WERI-Rb-1 (cell line): ENCODE measurements around the gene POLR2E.

ENCODE experiments used
- DNase-seq: peaks from one replicate; pipeline ENCODE4 v3.0.0-alpha.2; 2020
- H3K27ac ChIP-seq: fragments of 250-450 bp; sonication (Bioruptor Pico); 2 replicates; pipeline ENCODE4 v1.5.1; 2020; ENCODE audit warnings: mild to moderate bottlenecking, moderate library complexity
- H3K27me3 ChIP-seq: fragments of 250-450 bp; sonication (Bioruptor Pico); 2 replicates; pipeline ENCODE4 v1.5.1; 2021; ENCODE audit warnings: mild to moderate bottlenecking, low read depth, moderate library complexity; ENCODE audit not compliant: insufficient read depth, severe bottlenecking
- H3K36me3 ChIP-seq: fragments of 250-450 bp; sonication (Bioruptor Pico); 2 replicates; pipeline ENCODE4 v1.5.1; 2020; ENCODE audit warnings: mild to moderate bottlenecking, moderate library complexity
- H3K4me3 ChIP-seq: 2 replicates; pipeline ENCODE4 v1.5.1; 2011; ENCODE audit warnings: low read depth, mild to moderate bottlenecking, control low read depth, low read length
- H3K9me3 ChIP-seq: fragments of 250-450 bp; sonication (Bioruptor Pico); 2 replicates; pipeline ENCODE4 v1.5.1; 2021; ENCODE audit warnings: mild to moderate bottlenecking, moderate library complexity; ENCODE audit not compliant: severe bottlenecking
- TF ChIP-seq, protein P1 (sequence below): IDR thresholded peaks from 2 replicates; pipeline ENCODE4 v1.5.1; 2011; ENCODE audit warnings: low read depth, mild to moderate bottlenecking, control low read depth, inconsistent platforms, low read length

The POLR2E gene

DNA sequence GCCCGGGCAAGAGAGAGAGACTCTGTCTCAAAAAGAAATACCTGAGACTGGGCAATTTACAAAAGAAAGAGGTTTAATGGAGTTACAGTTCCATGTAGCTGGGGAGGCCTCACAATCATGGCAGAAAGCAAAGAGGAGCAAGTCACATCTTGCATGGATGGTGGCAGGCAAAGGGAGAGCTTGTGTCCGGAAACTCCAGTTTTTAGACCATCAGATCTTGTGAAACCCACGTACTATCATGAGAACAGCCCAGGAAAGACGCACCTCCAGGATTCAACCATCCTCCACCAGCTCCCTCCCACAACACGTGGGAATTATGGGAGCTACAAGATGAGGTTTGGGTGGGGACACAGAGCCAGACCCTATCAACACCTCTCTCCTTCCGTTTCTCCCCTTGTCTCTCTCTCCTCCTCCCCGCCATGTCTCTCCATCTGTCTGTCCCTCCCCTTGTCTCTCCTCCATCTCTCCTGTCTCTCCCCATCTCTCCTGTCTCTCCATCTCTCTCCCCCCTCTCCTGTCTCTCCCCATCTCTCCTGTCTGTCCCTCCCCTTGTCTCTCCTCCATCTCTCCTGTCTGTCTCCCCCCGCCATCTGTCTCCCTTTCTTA is 10.0 kb downstream of the POLR2E start:
- Histone ChIP-seq H3K9me3 (no peaks in the 10 kb centered on the region), H3K36me3 (peaks cover 50% of the 10 kb centered on the region), H3K4me3 (no peak overlapping the region), H3K27ac (0 out of 2 replicates have a peak overlapping the region, but pooled peaks have one; percentile 37), H3K27me3 (no peaks in the 10 kb centered on the region)
- DNase-seq, result no peak
- TF ChIP-seq, protein P1, sequence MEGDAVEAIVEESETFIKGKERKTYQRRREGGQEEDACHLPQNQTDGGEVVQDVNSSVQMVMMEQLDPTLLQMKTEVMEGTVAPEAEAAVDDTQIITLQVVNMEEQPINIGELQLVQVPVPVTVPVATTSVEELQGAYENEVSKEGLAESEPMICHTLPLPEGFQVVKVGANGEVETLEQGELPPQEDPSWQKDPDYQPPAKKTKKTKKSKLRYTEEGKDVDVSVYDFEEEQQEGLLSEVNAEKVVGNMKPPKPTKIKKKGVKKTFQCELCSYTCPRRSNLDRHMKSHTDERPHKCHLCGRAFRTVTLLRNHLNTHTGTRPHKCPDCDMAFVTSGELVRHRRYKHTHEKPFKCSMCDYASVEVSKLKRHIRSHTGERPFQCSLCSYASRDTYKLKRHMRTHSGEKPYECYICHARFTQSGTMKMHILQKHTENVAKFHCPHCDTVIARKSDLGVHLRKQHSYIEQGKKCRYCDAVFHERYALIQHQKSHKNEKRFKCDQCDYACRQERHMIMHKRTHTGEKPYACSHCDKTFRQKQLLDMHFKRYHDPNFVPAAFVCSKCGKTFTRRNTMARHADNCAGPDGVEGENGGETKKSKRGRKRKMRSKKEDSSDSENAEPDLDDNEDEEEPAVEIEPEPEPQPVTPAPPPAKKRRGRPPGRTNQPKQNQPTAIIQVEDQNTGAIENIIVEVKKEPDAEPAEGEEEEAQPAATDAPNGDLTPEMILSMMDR, result no peak

DNA sequence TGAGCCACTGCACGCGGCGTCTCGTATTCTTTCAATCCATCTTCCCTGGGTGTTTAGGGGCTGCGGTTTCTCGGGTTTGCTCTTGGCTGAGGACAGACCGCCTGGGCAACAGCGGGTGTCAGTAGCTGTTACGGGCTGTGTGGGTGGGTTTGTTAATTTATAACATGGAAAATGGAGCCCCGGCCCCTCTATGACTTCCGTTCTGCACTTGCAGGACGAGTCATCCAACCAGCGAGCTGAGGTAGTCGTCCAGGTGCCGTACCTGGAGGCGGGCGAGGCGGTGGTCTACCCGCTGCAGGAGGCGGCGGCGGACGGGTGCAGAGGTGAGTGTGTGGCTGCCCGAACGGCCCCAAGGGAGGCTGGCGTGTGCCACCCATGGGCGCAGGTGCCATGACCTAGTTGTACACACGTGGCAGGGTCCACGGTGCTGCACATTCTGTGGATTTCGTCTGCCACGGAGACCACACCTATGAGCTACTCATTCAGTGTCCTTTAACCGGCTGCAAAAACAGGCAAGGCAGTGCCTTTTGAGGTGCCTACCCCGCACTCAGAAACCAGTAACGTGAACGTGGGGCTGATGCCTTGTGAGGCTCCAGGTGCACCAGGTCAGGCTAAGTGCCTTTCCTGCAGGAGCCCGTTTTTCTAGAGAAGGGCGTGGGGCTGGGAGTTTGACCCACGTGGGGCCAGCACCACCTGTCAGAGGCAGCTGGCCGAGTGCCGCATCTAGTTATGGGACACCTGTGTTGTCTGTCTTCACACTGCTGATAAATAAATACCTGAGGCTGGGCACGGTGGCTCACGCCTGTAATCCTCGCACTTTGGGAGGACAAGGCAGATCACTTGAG is 10.9 kb downstream of the POLR2E start:
- no peaks in the 10 kb centered on the region for H3K27me3 ChIP-seq
- H3K4me3 ChIP-seq, result no peak overlapping the region
- no peaks in the 10 kb centered on the region for H3K9me3 ChIP-seq
- no peak overlapping the region for H3K27ac ChIP-seq
- TF ChIP-seq, protein P1, result no peak
- no peak for DNase-seq
- H3K36me3 ChIP-seq, result peaks cover 45% of the 10 kb centered on the region

- peaks cover 34% of the 10 kb centered on the region for H3K36me3 ChIP-seq
- H3K9me3 ChIP-seq, result no peaks in the 10 kb centered on the region
- no peak overlapping the region for H3K4me3 ChIP-seq
- H3K27me3 ChIP-seq, result no peaks in the 10 kb centered on the region
- TF ChIP-seq, protein P1, result no peak
- no peak overlapping the region for H3K27ac ChIP-seq
- no peak for DNase-seq
These were observed 12.0 kb downstream of the POLR2E start for GRCh38 chr19:1082928-1083816.

DNA sequence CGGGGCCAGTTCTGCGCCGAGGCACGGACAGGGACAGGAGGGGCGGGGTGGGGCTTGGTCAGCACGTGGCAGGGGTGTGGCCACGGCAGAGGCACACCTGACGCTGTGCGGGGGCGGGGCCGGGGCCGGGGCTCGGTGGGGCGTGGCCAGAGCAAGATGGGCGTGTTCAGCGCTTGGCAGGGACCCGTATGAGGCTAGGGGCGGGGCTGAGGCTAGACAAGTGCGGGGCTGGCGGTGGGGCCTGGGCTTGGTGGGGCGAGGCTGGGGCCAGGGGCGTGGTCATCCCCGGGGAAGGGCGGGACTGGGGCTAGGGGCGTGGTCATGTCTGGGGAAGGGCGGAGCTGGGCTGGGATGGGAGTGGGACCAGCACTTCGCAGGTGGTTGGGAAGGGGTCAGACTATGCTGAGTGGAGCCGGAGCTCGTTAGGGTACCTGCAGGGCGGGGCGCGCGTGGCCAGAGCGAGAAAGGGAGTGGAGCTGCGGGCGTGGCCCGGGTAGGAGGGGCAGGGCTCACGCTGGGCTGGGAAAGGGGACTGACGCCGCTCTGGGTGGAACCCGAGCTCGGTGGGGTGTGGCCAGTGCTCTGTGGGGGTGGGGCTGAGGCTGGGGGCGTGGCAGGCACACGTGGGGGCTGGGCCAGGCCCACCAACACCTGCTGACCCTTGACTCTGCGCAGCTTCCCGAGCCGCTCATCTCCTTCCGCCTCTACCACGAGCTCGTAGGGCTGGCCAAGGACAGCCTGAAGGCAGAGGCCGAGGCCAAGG is 12.8 kb downstream of the POLR2E start:
- no peaks in the 10 kb centered on the region for H3K27me3 ChIP-seq
- no peak overlapping the region for H3K27ac ChIP-seq
- peaks cover 26% of the 10 kb centered on the region for H3K36me3 ChIP-seq
- peak; percentile 57 for DNase-seq
- H3K9me3 ChIP-seq, result no peaks in the 10 kb centered on the region
- H3K4me3 ChIP-seq, result no peak overlapping the region
- TF ChIP-seq, protein P1, result no peak
